Esophagus (tissue), 2 donors: Measurements from ENCODE around the gene SCAPER. TPM values are rescaled to one million over a fixed set of nuclear protein-coding genes. Genes with fewer than 3 reads are reported as not detected.

Experiments
- H3K27ac ChIP-seq, 2 donors: one replicate each; pipeline ENCODE4 v1.5.1; 2013; ENCODE audit warnings: low read depth in 2 of 2, mild to moderate bottlenecking in 2 of 2, inconsistent platforms in 1 of 2, low read length in 1 of 2, moderate library complexity in 1 of 2
- H3K27me3 ChIP-seq, 2 donors: one replicate each; pipeline ENCODE4 v1.6.1; 2013; ENCODE audit warnings: low read length in 2 of 2, control low read depth in 1 of 2, mild to moderate bottlenecking in 1 of 2; ENCODE audit not compliant: insufficient read depth in 2 of 2, control insufficient read depth in 1 of 2
- H3K36me3 ChIP-seq, 2 donors: one replicate each; pipeline ENCODE4 v1.6.1; 2013; ENCODE audit warnings: low read length in 1 of 2; ENCODE audit not compliant: control insufficient read depth in 2 of 2, insufficient read depth in 2 of 2
- H3K4me1 ChIP-seq, 2 donors: one replicate each; pipeline ENCODE4 v1.6.1; 2013; ENCODE audit warnings: low read length in 1 of 2; ENCODE audit not compliant: control insufficient read depth in 2 of 2, insufficient read depth in 2 of 2
- H3K4me3 ChIP-seq, 2 donors: one replicate each; pipeline ENCODE4 v1.5.1; 2013; ENCODE audit warnings: low read length in 2 of 2, mild to moderate bottlenecking in 2 of 2, low read depth in 1 of 2, moderate library complexity in 1 of 2
- H3K9me3 ChIP-seq, 2 donors: one replicate each; pipeline ENCODE4 v1.6.1; 2013; ENCODE audit warnings: mild to moderate bottlenecking in 2 of 2, low read depth in 1 of 2, low read length in 1 of 2, moderate library complexity in 1 of 2; ENCODE audit not compliant: control insufficient read depth in 2 of 2, insufficient read depth in 1 of 2
- WGBS, 2 donors: extraction: QIAGEN DNeasy Blood & Tissue Kit; methylation state at CpG; one replicate each; pipeline ENCODE4 v1.1.7; 2013; 5-methylcytosine and 5-hydroxymethylcytosine counted together
- polyA plus RNA-seq, 2 donors: library from polyadenylated mRNA; stranded (reverse); fragments of 200-250 nt; gene quantifications; one replicate each; pipeline ENCODE4 v1.2.3, GENCODE V29; 2013
- donor health status: healthy with polysubstance abuse.
- donor health status: Bipolar disorder and iron deficiency.

SCAPER gene
- polyA plus RNA-seq, 2 donors = 4.3 to 6.1 TPM

DNA sequence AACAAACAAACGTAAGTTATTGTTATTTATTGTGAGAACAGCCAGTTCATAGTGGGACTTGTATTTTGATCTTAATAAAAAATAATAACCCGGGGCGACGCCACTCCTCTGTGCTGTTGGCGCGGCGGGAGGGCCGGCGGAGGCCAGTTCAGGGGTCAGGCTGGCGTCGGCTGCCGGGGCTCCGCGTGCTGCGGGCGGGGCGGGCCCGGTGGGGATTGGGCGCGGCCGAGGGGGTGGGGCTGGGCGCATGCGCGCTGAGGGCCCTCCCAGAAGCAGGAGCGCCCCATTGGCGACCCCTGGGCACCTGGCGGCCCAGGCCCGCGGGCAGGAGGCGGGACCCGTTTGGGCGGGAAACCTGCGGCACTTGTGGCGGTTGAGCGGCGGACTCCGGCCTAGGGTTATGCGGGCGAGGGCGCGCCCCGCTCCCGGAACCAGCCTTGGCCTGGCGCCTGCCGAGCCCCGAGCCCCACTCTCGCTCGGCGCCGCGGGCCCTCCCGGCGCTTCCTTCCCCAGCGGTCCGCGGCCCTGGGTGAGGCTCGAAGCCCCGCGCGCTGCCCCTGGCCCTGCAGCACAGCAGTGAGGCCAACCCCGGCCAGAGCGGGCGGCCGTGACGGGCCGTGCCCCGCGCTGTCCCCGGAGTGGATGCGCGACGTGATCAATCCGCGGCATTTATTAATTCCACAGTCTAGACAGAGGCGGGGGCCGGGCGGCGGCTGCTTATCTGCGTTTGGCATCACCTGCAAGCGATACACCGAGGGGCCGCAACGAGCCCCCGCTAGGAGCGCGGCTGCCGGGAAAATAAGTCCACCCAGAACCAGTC is 562.5 kb downstream of the SCAPER start:
- WGBS, 2 donors = 24 to 33% methylated on average over 69 to 87 of the region's 87 CpGs
- H3K4me3 ChIP-seq = peak overlapping the region; percentile 2 to 7

DNA sequence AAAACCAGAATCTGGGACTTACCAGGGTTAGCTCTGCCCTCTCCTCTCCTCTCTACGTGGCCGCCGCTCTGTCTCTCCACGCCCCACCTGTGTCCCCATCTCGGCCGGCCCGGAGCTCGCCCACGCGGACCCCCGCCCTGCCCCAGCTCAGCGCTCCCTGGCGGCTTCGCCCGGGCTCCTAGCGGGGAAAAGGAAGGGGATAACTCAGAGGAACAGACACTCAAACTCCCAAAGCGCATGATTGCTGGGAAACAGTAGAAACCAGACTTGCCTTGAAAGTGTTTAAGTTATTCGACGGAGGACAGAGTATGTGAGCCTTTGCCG is 563.1 kb downstream of the SCAPER start:
- no peak overlapping the region for H3K4me3 ChIP-seq
- H3K9me3 ChIP-seq = peaks cover 0 to 7% of the 10 kb centered on the region in 2 donors
- no peak overlapping the region for H3K27ac ChIP-seq
- no peaks in the 10 kb centered on the region for H3K36me3 ChIP-seq
- 29 to 40% methylated on average over 20 of the region's 20 CpGs for WGBS, 2 donors
- peaks cover 0 to 41% of the 10 kb centered on the region in 2 donors for H3K27me3 ChIP-seq
- H3K4me1 ChIP-seq = peaks cover 16 to 27% of the 10 kb centered on the region in 2 donors

More for the DNA sequence above, 562.5 kb downstream of the SCAPER start:
- Histone ChIP-seq H3K9me3 (peaks cover 0 to 6% of the 10 kb centered on the region in 2 donors), H3K4me1 (peaks cover 16 to 26% of the 10 kb centered on the region in 2 donors), H3K27ac (no peak overlapping the region), H3K36me3 (no peaks in the 10 kb centered on the region), H3K27me3 (peaks cover 0 to 42% of the 10 kb centered on the region in 2 donors)

GRCh38 chr15:76341366-76342057 is 563.6 kb downstream of the SCAPER start:
- peak overlapping the region in 1 of 2 donors; percentile 36 for H3K4me3 ChIP-seq
- no peak overlapping the region for H3K27ac ChIP-seq
- 26 to 30% methylated on average over 39 to 42 of the region's 42 CpGs for WGBS, 2 donors
- peaks cover 0 to 41% of the 10 kb centered on the region in 2 donors for H3K27me3 ChIP-seq
- H3K4me1 ChIP-seq = peaks cover 16 to 25% of the 10 kb centered on the region in 2 donors
- H3K36me3 ChIP-seq = no peaks in the 10 kb centered on the region
- H3K9me3 ChIP-seq = peaks cover 0 to 7% of the 10 kb centered on the region in 2 donors

- Histone ChIP-seq H3K4me1 (peaks cover 16 to 24% of the 10 kb centered on the region in 2 donors), H3K9me3 (peaks cover 0 to 7% of the 10 kb centered on the region in 2 donors), H3K36me3 (no peaks in the 10 kb centered on the region), H3K4me3 (peak overlapping the region; percentile 31 to 36), H3K27me3 (peaks cover 0 to 45% of the 10 kb centered on the region in 2 donors), H3K27ac (no peak overlapping the region)
- 29 to 33% methylated on average over 35 of the region's 35 CpGs for WGBS, 2 donors
These were observed 564.3 kb downstream of the SCAPER start for GRCh38 chr15:76340803-76341365.

- no peaks in the 10 kb centered on the region for H3K36me3 ChIP-seq
- no peak overlapping the region for H3K27ac ChIP-seq
- H3K27me3 ChIP-seq = peaks cover 0 to 51% of the 10 kb centered on the region in 2 donors
- H3K4me3 ChIP-seq = peak overlapping the region; percentile 31 to 36
- H3K4me1 ChIP-seq = peaks cover 16 to 20% of the 10 kb centered on the region in 2 donors
- H3K9me3 ChIP-seq = peaks cover 0 to 7% of the 10 kb centered on the region in 2 donors
- 12 to 19% methylated on average over 52 to 53 of the region's 53 CpGs for WGBS, 2 donors
These were observed 564.8 kb downstream of the SCAPER start for GRCh38 chr15:76340198-76340802.

- Histone ChIP-seq H3K27me3 (peaks cover 0 to 53% of the 10 kb centered on the region in 2 donors), H3K36me3 (no peaks in the 10 kb centered on the region), H3K27ac (peak overlapping the region in 1 of 2 donors; percentile 13), H3K4me3 (peak overlapping the region; percentile 31 to 36), H3K9me3 (peaks cover 0 to 7% of the 10 kb centered on the region in 2 donors), H3K4me1 (peaks cover 16 to 24% of the 10 kb centered on the region in 2 donors)
- WGBS, 2 donors = 25 to 33% methylated on average over 47 to 48 of the region's 48 CpGs
These were observed 565.6 kb downstream of the SCAPER start for GRCh38 chr15:76339305-76340197.

DNA sequence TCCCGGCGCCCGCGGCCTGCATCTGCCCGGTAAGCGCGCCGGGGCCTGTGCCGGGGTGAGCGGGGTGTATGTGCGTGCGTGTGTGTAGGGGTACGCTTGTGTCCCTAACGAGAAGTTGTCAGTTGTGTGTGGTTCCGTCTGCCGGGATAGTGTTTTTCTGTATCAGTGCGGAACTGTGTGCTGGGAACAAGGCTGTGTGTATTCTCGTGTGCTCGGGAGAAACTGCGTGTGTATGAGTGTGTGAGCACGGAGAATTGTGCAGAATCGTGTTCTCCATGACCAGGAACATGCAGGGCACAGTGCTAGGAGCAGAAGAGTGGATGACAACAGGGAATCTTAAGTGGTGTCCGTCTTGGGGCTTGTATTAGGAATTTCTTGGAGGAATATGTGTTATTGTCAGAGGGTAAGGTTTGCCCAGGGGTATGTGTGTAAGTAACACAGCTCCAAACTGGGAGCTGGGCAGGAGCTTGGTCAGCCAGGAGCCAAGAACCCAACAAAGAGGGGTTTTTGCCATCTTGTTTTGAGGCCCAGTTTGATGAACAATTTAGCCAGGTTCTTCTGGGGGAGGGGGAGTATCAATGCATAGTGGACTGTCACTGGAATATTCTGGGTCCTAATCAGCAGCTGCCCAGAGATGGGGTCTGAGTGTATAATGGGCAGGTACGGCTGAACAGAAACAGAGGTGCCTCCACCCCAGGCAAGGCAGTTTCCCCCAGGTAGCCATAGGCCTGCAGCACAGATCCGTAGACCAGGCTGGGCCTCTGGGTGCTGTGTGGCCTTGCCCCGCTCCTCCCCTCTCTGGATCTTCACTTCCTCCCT is 566.4 kb downstream of the SCAPER start:
- Histone ChIP-seq H3K4me3 (peak overlapping the region; percentile 27 to 38), H3K27ac (no peak overlapping the region), H3K4me1 (peaks cover 16 to 24% of the 10 kb centered on the region in 2 donors), H3K36me3 (no peaks in the 10 kb centered on the region), H3K9me3 (peaks cover 0 to 7% of the 10 kb centered on the region in 2 donors), H3K27me3 (peaks cover 0 to 51% of the 10 kb centered on the region in 2 donors)
- WGBS, 2 donors = 29 to 43% methylated on average over 26 of the region's 26 CpGs
